Measurements from ENCODE around the gene ANK2. TPM values are rescaled to one million over a fixed set of nuclear protein-coding genes. Genes with fewer than 3 reads are reported as not detected.

ANK2 gene
- total and polyA plus RNA-seq, 4 donors: 0.32 to 2.2 (median 1.0) TPM

DNA sequence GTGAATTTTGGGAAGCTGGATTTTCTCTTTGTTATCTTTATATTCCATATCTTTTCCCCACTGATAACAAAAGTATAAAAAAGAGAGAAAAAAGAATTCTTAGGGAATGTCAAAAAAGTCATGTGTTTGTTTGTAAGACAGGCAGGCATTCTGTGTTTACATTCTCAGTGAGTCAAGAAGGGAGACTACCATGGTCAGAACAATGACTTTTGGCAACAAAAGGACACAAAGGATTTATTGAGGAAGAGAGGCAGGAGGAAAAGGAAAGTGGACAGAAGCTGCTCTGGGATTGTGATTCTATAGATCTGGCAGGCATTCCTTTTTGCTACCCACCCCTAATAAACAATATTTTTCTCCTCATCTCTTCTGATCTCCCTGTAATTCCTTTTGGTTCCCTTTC lies 5.9 kb upstream of the ANK2 start:
- H3K27ac ChIP-seq (ENCODE audit: low read depth in 1 of 2, low read length in 2 of 2): no peak overlapping the region
- no peak overlapping the region for H3K4me3 ChIP-seq (ENCODE audit: low read depth in 1 of 3, low read length in 3 of 3)
- no peaks in the 10 kb centered on the region for H3K9me3 ChIP-seq (ENCODE audit: control insufficient read depth in 4 of 4, low read length in 3 of 4)
- no peak overlapping the region for H3K9ac ChIP-seq (ENCODE audit: low read depth in 1 of 2, low read length in 2 of 2)
- H3K27me3 ChIP-seq (ENCODE audit: control insufficient read depth in 4 of 4, insufficient read depth in 4 of 4, low read length in 3 of 4): no peaks in the 10 kb centered on the region
- no peaks in the 10 kb centered on the region for H3K4me1 ChIP-seq (ENCODE audit: control insufficient read depth in 4 of 4, insufficient read depth in 4 of 4, low read length in 3 of 4)
- TF ChIP-seq FOXA1 (IDR thresholded peaks at IDR 0.05) (no peak), SP1 (IDR thresholded peaks at IDR 0.05) (no peak)
- H3K36me3 ChIP-seq (ENCODE audit: control insufficient read depth in 4 of 4, insufficient read depth in 3 of 4, low read depth in 1 of 4, low read length in 3 of 4): no peaks in the 10 kb centered on the region
- no peak for DNase-seq (ENCODE audit: low spot score)

- no peak for TF ChIP-seq RXRA (IDR thresholded peaks at IDR 0.05)
- TF ChIP-seq, protein P1, sequence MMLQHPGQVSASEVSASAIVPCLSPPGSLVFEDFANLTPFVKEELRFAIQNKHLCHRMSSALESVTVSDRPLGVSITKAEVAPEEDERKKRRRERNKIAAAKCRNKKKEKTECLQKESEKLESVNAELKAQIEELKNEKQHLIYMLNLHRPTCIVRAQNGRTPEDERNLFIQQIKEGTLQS (IDR thresholded peaks at IDR 0.05): no peak
- no peak for TF ChIP-seq RAD21 (IDR thresholded peaks at IDR 0.05)
- no peak for TF ChIP-seq CTCF (IDR thresholded peaks at IDR 0.05; ENCODE audit: low read depth, low read length, missing input control)
- 26% methylated on average over 2 of the region's 2 CpGs for WGBS
- Histone ChIP-seq H3K4me3 (ENCODE audit: low read depth in 1 of 3, low read length in 3 of 3) (no peak overlapping the region), H3K36me3 (ENCODE audit: control insufficient read depth in 4 of 4, insufficient read depth in 3 of 4, low read depth in 1 of 4, low read length in 3 of 4) (no peaks in the 10 kb centered on the region), H3K4me1 (ENCODE audit: control insufficient read depth in 4 of 4, insufficient read depth in 4 of 4, low read length in 3 of 4) (no peaks in the 10 kb centered on the region), H3K27me3 (ENCODE audit: control insufficient read depth in 4 of 4, insufficient read depth in 4 of 4, low read length in 3 of 4) (no peaks in the 10 kb centered on the region), H3K27ac (ENCODE audit: low read depth in 1 of 2, low read length in 2 of 2) (no peak overlapping the region), H3K9me3 (ENCODE audit: control insufficient read depth in 4 of 4, low read length in 3 of 4) (no peaks in the 10 kb centered on the region), H3K9ac (ENCODE audit: low read depth in 1 of 2, low read length in 2 of 2) (no peak overlapping the region)
- DNase-seq (ENCODE audit: low spot score): no peak
Measured at GRCh38 chr4:113050371-113050755, 910 bp downstream of the ANK2 start.

GRCh38 chr4:113050837-113051236 lies 1.4 kb downstream of the ANK2 start:
- Histone ChIP-seq H3K4me3 (ENCODE audit: low read depth in 1 of 3, low read length in 3 of 3) (no peak overlapping the region), H3K36me3 (ENCODE audit: control insufficient read depth in 4 of 4, insufficient read depth in 3 of 4, low read depth in 1 of 4, low read length in 3 of 4) (no peaks in the 10 kb centered on the region), H3K9ac (ENCODE audit: low read depth in 1 of 2, low read length in 2 of 2) (no peak overlapping the region), H3K27me3 (ENCODE audit: control insufficient read depth in 4 of 4, insufficient read depth in 4 of 4, low read length in 3 of 4) (no peaks in the 10 kb centered on the region), H3K27ac (ENCODE audit: low read depth in 1 of 2, low read length in 2 of 2) (no peak overlapping the region), H3K9me3 (ENCODE audit: control insufficient read depth in 4 of 4, low read length in 3 of 4) (no peaks in the 10 kb centered on the region), H3K4me1 (ENCODE audit: control insufficient read depth in 4 of 4, insufficient read depth in 4 of 4, low read length in 3 of 4) (no peaks in the 10 kb centered on the region)
- TF ChIP-seq REST (IDR thresholded peaks at IDR 0.05) (no peak), RAD21 (IDR thresholded peaks at IDR 0.05) (no peak), YY1 (IDR thresholded peaks at IDR 0.05) (no peak), FOXA2 (IDR thresholded peaks at IDR 0.05) (no peak), FOXA1 (IDR thresholded peaks at IDR 0.05) (no peak), SP1 (IDR thresholded peaks at IDR 0.05) (no peak)
- no peak for DNase-seq (ENCODE audit: low spot score)
- WGBS: 91% methylated on average over 3 of the region's 3 CpGs

Measured in liver (tissue), 9 donors.